GM19467 (cell line): ENCODE results near the gene DSCAML1.

Experiments used
- ATAC-seq: cut with Tn5 transposase; IDR thresholded peaks from one replicate; pipeline ENCODE4 v1.9.1; 2021; ENCODE audit warnings: mild to moderate bottlenecking, moderate library complexity; ENCODE audit not compliant: unreplicated experiment

DSCAML1 gene

DNA sequence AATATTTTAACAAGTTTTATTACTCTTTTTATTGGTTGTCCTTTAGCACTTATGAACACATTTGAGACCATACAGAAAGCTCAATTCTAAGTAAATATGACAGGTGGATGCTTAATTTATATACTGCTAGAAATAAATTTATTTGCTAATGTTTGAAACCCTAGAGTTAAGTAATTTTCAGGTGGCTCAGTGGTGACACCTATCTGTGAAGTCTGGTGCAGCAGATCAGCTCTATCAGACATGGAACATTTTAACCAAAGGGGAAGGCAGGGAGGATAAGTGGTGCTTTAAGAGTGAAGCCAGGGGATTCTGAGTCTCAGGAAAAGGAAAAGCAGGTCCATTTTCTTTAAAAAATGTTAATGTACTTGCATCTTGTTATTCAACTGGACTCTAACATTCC, 175.8 kb downstream of the DSCAML1 start:
- no peak for ATAC-seq

DNA sequence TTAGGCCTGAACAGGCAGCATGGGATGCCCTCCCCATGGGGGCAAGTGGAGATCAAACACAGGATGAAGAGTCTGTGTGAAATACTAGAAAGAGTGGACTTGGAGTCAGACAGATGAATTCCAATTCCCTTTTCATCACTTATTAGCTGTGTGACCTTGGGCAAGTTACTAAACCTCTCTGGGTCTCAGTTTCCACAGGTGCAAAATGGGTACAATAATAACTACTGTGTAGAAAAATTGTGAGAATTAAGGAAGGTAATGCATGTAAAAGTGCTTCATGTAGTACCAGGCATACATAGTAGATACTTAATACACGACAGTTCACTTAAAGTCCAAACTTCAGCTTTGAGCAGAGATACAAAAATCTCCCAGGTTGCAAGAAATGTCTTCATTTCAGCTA, 176.4 kb downstream of the DSCAML1 start:
- ATAC-seq = no peak

DNA sequence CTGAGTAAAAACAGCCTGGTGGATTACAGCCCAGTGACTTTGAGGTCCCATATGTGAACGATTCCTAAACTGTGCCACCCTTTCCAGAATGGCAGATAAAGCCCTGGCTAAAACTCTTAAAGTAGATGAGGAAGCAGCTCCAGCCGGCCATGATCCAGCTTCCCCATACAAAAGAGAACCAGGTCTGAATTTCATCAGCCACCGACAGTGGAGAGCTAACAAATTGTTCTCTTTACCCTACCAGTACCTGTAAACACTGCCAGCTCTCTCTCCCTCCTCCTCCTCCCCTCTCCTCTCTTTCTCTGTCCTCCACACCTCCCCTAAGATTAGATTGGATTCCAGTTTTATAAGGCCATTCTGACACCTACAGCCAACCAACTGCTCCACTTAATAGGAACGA, 176.9 kb downstream of the DSCAML1 start:
- ATAC-seq = no peak

DNA sequence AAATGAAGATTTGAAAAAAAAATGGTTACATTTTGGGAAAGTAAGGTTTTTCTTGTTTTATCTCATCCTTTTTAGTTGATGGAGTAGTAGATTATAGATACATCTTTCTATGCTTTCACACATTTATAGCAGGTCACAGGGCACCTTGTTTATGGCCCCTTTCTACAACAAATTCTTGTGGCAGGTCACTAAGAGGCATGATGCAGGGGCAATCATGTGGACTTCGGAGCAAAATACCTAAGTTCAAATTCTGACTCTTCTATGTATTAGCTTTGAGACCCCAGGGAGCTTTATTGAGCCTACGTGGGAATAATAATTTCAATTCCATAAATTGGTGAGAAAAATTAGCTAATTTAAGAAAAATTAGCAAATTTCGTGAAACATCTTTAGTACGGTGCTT, 177.4 kb downstream of the DSCAML1 start:
- ATAC-seq = no peak

DNA sequence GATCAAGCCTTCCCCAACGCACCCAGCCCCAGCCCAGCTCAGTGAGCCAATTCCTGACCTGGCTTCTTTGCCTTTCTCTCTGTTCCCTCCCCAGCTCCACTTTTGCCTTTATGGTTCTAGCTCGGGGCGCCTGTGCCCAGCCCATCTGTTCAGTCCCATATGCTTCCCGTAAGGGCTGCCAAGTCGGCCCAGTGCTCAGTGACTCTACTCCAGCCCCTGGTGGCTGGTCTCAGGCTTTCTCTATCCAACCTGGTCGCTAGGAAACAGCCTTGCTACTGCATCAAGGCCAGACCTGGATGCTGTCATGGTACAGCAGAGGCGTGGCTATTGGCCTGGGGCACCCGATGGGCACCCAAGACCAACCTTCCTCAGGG, 178.0 kb downstream of the DSCAML1 start:
- no peak for ATAC-seq

DNA sequence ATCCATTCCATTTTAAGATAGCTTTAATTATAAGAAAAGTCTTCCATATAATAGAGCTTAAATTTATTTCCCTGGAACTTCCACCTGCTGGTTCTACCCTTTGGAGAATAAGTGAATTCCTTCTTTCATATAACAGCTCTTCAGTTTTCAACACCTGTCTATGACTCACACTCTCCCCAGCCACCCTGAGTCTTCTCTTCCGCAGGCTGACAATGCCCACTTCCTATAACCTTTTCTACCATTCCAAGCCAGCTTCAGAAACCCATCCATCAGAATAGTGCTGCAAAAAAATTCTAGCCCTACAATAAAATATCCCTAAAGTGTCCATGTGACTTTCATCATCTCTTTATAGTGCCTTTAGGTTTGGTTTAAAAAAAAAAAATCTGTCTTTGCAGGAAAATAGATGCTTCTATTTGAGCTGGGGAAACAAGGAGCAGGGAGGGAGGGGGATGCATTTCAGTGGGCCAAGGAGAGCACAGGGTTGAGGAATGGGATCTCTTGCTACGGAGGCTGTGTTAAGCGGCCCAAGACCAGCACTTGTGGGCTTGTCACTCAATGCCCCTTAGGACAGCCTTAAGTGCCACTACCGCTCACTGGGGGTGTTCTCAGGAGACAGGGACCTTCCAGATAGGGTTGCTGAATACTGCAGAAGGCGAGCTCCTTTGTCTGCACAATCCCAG, 178.6 kb downstream of the DSCAML1 start:
- no peak for ATAC-seq

DNA sequence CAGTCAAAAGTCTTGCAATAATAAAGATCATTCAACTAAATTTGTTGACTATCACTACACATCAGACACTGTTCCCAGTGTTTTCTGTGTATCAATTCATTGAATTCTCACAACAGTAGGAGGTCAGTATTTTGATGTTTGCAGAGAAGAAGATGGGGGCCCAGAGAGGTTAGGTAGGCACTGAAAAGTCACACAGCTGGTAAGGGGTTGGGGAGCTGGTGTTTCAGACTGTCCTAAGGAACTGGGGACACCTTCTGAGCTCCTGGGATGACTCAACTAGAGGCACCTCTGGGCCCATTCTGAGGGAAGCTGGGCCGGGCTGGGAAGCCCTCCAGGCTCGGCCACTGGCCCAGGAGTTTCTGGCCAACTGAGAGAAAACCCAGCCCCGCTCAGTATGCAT, 180.0 kb downstream of the DSCAML1 start:
- no peak for ATAC-seq

DNA sequence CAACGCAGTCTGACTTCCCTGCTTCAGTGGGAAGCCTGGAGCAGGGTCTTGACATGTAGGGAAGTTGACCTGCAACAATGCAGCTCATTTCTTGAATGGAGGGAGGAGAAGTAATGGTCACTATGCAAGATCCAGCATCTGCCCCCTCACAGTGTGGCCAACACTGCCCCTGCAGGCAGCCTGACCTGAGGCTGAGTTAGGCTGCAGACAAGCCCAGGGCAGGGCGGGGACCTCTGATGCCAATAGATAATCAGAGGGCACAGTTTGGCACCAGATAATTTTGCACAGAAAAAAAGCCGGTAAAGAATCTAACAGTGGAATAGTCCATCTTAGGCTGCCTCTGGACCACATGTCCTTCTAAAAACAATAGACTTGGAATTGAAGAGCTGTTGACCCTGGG, 182.3 kb downstream of the DSCAML1 start:
- no peak for ATAC-seq

DNA sequence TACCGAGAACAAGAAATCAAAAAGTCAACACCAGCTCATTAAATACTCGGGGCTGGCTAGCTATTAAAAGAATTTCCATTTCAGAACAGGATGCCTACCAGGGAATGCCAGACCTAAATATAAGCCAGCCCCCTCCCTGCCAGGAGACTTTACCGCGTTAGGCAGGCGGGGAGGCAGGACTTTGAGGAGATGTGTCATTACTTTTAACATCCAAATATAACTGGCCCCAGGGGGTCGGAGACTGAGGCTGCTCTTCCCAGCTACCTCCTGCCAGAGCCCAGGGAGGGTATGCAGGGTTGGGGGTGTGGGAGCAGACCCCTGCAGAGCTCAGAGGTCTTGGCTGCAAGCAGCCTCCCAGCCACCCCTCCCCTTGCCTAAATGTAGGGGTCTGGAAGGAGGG, 183.5 kb downstream of the DSCAML1 start:
- no peak for ATAC-seq

DNA sequence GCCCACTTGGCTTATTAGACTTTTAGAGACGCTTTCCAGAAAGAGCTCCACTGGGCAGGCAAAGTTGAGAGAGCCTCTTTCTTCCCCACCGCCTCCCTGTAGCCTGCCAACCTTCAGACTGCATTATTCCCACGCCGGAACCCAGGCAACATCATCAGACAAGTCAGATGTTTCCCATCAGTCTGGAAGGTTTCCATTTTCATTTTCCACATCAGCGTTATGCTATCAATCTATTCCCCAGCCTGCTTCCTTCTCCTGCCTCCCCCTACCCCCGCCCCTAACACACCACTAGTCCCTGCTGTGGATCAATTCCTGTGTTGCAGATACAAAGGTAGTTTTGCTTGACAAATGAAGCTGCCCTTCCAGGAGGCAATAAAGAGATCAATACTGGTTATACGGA, 184.8 kb downstream of the DSCAML1 start:
- ATAC-seq = no peak

DNA sequence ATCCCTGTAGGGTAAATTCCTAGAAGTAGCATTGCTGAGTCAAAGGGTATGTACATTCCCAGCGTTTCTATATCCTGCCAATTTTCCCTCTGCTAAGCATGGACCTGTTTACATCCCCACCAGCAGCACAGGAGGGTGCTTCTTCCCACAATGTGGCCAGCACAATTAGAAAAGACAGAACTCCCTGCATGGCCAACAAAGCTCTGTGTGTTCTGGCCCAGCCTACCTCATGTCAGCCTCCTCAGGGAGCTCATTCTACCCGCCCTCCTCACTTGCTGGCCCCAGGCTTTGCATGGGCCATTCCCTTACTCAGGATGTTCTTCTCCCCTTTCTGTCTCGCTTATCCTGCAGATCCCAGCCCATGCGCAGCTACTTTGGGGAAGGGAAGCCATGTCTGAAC, 186.1 kb downstream of the DSCAML1 start:
- ATAC-seq = no peak

DNA sequence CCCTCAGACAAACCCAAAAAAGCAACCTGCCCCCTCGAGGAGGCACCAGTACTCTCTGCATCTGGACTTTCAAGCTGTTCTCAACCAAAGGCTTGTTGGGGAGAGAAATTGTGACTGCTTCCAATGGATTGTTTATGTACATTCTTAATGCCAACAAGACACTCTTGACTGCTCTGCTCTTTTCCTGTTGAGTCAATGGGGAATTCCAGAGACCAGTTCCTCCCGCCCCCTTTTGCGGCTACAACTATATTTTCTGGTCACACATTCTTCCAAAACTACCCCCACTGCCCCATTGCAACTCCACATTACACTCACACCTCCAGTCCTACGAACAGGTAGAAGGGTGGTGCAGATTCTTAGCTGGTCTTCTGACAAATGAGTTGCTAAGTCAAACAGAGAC, 187.0 kb downstream of the DSCAML1 start:
- no peak for ATAC-seq

DNA sequence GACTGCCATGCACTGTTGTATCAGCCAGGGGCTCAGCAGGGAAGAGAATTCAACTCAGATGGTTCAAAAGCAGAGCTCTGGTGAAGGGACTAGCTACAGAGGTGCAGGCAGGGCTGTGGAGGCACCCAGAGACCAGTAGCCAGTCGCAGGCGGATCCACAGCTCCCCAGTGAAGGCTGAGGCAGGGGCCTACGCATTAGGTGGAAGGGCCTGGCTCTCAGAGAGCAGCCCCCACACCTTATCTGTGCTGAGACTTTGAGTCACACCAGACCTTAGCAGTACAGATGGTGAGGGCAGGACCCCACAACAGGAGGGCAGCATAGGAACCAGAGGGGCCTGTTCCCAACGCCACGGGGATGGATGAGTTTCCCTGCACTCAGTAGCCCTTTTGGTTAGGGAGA, 189.6 kb downstream of the DSCAML1 start:
- ATAC-seq = no peak

DNA sequence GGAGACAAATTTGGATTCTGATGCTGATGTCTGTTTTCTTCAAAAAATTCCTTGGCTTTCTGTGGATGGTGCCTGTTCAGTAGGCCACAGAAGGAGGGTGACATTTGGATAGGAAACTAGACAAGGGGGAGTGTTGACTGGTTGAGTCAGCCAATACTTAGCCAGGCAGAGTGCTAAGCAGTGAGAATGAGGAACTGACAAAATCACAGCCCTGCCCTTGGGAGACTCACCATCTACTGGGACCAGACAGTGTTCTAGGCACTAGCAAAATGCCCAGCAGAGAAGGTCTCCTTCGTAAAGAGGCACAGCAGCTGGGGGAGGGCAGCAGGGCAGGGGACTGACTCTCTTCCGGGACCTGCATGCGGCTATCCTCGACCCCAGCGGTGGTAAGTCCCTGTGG, 190.2 kb downstream of the DSCAML1 start:
- ATAC-seq = no peak

DNA sequence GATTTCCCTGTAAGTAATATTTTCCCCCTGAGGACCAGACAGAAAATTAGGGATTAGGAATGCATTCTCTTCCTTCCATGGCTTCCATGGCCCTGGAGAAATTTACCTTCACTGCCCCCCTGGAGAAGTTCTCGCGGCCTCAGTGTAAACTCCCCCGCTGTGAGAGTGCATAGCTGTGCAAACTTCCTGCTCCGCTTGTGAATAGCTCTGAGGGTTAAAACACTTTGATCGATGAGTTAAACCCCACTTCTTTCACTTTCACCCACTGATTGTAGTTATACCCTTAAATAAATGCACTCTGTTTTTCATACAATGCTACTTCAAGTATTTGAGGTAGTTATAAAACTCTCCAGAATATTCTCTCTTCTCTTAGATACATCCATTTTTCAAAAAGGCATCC, 190.8 kb downstream of the DSCAML1 start:
- ATAC-seq = no peak

DNA sequence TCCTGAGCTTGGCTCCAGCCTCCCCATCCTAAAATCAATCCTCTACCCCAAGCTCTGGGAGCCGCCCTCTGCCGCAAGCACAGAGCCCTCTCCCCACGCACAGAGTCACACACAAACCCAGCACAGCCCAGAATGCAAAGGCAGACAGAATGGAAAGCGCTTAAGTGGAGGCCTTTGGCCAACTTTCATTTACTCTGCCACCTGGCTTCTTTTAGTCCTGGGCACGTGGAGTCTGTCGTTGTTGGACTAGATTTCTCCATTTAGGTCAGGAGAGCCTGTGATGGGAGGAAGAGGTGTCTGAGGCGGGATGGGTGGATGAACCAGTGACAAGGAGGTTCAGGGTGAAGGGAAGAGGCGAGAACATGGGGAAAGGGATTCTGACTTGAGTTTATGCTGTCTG, 191.7 kb downstream of the DSCAML1 start:
- no peak for ATAC-seq

DNA sequence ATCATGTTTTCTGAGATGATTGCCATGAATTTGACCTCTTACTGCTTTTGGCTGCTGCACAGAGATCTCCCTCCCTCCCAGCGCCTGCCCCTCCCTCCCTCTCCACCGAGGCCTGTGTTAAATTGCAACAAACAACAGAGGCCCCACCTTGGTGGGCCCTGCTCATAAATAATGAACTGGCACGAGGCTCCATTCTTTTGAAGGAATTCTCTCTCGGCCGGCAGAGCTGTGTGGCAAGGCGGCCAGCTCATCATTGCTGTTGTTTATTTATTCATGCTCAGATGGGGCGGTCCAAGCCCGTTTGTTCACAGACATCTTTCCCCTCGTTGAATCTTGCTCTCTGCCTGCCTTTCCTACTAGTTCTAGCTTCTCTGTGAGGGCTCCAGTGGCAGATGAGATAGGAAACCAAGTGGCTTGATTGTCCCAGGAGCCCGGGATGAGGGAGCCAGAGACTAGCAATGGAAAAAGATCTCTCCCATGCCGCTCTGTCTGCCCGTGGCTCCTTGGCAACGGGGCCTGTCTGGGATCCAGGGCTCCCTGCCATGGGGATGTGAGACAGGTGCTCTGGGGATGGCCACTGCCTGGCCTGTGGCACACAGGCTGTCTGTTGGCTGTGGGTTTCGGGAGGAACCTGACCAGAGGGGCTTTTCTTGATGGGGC, 192.6 kb downstream of the DSCAML1 start:
- ATAC-seq = no peak

DNA sequence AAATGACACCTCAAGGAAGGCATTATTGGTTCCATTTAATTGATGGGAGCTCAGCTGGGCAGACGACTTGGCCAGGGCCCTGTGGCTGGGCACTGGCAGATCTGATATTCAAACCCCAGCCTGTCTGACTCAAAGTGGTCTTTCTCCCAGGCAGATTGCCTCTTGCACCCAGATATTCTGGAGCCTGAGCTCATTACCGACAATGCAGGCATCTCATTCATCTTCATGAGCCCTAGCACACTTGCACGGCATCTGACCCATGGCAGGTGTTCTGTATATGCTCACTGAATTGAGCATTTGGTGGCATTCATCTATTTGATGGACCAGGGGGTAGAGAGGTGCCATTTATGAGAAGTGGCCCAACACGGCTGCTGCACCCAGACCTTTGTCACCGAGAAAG, 193.1 kb downstream of the DSCAML1 start:
- no peak for ATAC-seq

DNA sequence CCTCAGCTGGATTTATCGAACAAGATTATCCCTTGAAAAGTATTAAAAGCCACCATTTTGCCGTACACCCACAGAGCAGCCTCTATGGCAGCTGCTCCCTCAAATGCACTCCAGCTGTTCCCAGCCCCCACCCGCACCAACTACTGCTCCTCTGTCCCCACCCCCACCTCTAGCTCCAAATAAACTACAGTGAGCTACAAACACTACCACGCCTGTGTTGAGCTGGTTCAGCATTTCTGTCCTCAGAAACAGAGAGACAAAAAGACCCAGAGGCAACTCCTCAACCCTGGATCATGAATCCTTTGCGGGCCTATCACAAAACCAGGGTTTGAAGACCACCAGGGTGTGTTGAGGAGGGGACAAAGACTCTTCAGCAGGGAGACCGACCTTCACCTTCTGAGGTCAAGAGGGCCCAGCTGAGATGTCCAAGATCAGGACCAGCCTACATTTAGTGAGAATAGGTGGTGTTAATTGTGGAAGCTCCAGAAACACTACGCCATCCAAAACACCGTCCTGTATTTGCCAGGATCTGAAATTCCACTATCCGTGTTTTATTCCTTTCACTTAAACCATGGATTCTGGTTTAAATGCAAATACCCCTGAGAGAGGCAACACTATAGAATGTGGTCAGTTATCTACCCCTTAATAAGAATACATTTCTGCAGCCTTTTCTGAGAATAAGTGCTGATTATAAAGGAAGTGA, 195.9 kb downstream of the DSCAML1 start:
- no peak for ATAC-seq

DNA sequence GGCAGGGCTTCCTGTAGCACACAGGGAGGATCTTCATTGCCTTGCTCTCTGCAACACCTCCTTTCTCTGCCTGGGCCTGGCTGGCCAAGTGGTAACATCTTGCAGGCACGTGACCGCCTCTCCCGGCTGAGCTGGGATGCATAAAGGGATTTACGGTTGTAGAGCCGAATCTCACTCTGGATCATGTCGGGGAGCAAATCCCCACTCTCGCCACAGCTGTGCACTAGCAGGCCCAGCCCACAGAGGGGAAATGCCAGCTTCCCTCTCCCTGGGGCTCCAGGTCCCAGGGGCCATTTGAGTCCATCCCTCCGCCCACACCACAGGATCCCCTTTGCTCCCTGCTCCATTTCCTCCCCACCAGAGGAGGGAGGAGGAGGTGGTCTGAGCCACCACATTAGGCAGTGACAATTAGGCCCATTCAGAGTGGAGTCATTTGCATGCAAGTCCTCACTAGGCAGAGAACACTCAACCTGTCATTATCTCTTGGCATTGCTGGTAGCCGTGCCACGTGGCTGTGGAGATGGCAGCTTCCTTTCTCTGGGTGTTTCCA, 196.7 kb downstream of the DSCAML1 start:
- ATAC-seq = no peak

DNA sequence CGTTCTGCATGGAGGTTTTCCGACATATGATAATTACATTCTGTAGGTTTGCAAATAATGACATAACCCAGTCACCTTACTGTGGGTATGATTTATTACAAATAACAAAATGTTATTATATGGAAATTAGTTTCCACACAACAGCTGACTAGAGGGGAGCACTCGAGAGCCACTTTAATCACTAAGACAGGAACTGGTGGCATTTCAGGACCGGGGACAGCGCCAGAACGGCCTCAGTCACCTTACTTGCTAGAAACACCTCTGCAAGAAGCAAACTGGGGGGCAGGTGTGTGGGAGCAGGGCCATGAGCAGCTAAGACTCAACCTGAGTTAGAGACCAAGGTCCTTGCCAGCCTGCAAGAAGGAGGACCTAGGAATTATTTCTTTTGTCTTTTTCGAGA, 199.9 kb downstream of the DSCAML1 start:
- no peak for ATAC-seq

DNA sequence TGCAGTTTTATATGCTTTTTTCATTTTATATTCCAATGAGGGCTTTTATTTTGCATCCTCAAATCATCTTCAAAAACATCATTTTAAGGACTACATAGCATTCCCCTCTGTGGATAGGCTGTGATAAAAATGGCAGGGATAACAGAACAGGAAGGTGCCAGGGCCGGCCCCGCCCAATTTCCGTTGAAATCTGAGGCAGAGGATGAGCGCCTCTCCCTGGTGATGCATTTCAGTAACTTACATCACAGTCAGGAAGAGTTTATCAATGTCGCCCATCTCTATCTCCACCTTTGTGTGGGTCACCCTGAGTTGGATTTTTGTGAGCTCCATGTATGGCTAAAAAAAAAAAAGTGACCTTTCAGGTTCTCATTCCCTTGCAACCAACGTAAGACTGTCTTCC, 201.6 kb downstream of the DSCAML1 start:
- no peak for ATAC-seq
